ENCODE data around the gene SERBP1.
"Not testable (repeated sequence)": the region's sequence is repeated elsewhere in the genome, so short reads cannot be mapped to it uniquely, and the experiment has no call there.

SERBP1 gene

DNA sequence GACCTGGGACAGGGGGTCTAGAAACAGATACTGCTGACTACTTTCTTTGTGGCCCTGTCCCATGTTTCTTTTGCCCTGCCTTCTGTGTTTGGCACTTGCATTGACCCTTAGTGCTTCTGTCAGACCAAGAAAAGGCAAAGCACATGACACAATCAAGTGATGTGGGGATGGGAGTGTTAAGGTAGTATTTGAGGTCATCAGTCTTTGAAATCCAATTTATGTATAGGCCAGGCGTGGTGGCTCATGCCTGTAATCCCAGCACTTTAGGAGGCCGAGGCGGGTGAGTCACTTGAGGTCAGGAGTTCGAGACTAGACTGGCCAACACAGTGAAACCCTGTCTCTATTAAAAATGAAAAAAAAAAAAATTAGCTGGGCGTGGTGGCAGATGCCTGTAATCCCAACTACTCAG, 26.0 kb downstream of the SERBP1 start:
- DNase-seq = no peak

DNA sequence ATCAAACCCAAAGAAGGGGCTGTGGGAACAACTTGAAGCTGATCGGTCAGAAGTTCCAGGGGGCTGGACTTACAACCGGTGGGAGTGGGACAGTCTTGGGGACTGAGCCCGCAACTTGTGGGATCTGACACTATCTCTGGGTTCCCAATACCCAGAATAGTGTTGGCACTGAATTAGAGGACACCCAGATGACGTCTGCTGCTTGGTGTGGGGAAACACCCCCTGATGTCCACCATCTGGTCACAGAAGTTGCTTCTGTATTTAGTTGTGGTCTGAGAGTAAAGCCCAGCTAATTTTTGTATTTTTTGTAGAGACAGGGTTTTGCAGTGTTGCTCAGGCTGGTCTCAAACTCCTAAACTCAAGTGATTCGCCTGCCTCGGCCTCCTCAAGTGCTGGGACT, 28.8 kb downstream of the SERBP1 start:
- DNase-seq = no peak

DNA sequence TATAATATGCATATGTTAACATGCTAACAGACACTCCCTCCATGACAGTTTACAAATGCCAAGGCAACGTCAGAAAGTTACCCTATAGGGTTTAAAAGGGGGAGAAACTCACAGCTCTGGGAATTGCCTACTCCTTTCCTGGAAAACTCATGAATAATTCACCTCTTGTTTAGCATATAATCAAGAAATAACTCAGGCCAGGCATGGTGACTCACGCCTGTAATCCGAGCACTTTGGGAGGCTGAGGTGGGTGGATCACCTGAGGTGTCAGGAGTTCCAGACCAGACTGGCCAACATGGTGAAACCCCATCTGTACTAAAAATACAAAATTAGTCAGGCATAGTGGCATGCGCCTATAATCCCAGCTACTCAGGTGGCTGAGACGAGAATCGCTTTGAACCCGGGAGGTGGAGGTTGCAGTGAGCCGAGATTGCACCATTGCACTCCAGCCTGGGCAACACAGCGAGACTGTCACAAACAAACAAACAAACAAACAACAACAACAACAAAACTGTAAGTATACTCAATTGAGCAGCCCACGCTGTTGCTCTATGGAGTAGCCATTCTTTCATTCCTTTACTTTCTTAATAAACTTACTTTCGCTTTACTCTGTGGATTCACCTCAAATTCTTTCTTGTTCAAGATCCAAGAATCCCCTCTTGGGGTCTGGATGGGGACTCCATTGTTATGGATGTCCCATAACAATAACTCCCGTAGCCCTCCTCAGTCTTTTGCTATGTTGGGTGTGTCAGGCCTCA, 30.0 kb downstream of the SERBP1 start:
- DNase-seq = not testable (repeated sequence)

DNA sequence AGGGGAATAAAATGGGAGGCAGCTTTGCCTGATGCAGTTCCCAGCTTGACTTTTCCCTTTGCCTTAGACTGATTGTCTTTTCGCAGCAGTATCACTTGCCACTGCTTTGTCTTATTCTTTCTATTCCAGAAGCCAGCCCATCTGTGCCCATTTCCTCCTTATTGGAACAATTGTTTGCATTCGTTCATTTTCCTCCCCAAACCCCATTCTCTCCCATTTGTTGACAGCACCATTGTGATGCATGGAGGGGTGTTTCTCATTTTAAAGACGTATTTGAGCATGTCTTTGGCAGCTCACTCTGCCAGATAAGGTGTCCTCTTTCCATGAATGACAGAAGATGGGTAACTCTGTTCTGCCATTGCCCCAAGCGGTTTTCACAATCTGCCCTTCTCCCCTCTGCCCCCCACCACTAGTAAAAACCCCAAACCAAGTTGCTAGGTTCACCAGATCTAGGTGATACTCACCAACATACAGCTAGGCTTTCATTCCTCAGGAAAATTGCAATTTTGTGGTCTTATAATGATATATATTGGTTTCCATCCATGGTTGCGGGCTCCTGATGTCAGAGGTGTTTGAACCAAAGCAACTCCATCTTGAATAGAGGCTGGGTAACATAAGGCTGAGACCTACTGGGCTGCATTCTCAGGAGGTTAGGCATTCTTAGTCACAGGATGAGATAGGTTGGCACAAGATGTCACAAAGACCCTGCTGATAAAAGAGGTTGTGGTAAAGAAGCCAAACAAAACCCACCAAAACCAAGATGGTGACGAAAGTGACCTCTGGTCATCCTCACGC, 30.8 kb downstream of the SERBP1 start:
- DNase-seq = no peak

DNA sequence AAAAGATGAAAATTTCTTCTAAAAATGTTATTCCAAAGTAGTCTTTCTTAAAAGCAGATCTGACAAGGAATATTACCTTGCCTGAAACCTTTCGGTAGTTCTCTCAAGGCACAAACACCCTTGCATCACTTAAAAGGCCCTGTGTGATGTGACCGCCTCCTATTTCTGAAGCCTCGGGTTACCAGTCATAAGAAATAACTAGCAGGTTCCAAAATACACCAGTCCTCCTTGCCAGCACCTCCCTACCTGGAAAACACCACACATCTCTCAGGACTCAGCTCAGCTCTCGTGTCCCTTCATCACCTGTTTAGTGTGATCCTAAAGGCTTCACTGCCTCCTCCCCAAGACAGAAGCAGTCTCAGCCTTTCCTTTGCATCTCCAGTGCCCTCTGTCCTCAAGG, 35.7 kb downstream of the SERBP1 start:
- DNase-seq = no peak

DNA sequence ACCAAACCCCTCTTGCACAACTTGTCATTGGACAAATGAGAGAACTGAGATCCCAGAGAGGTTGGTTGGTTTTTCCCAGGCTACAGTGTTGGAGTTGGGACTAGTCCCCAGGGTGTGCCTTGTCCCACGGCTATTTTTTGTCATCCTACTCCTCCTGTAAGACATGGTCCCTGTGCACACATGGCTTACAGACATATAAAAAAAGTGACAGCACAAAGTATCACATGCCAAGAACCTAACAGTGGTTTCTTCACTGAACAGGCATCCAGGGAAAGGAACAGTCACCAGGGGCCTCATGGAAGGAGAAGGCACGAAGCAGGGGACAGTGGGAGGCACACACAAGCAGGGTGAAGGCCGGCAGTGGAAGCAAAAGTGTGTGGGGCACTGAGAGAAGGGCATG, 36.5 kb downstream of the SERBP1 start:
- DNase-seq = no peak

DNA sequence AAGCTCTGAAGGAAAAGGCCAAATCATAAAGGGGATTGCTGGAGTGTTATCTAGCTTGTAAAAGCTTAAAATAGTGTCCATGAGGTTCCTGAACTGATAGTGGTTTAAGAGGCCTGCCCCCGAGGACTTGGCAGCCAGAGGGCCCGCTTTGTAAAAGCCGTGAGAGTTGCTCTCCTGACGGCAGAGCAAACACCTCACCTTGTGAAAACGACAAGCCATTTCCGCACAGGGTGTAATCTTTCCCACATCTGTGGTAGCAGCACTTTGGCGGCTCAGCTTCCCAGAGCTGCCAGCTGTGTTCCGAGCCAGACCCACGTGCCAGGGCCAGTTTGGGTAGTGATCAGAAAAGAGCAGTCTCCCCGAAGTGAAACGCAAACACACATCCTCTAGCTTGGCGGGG, 37.0 kb downstream of the SERBP1 start:
- DNase-seq = no peak

DNA sequence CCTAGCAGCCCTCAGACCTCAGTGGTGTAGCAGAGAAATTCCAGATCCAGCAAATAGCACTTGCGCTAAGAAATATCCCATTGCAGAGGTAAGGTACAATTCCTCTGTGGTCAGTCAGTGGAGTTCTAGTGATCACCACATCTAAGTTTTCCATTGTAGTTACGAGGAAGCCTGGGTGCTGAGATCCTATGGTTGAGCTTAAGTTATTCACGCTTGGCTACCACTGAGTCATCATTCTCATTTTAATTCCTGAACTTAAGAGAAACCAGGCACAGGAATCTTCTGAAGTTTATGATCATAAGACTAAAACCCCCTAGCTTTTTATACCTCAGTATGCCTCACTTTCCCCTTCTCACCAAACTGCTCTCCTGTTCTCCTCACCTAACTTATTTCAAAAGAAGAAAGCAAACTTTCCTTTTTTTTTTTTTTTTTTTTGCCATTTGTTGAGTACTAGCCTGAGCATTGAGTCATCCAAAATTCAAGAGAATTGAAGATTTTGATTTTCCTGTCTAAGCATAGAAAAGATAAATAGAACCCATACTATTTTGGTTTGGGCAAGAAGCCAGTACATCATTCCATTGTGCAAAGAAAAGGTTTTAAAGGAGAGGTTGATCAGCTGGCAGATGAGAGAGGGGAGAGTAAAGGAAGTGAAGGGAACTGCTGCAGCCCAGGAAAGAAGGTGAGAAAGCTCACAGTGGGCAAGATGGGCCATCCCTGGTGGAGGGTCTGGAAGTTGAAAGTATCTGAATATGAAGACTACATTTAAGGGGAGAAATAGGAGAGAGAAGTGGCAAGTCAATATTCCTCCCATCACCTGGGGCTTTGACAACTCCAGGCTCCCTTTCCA, 39.9 kb downstream of the SERBP1 start:
- no peak for DNase-seq

DNA sequence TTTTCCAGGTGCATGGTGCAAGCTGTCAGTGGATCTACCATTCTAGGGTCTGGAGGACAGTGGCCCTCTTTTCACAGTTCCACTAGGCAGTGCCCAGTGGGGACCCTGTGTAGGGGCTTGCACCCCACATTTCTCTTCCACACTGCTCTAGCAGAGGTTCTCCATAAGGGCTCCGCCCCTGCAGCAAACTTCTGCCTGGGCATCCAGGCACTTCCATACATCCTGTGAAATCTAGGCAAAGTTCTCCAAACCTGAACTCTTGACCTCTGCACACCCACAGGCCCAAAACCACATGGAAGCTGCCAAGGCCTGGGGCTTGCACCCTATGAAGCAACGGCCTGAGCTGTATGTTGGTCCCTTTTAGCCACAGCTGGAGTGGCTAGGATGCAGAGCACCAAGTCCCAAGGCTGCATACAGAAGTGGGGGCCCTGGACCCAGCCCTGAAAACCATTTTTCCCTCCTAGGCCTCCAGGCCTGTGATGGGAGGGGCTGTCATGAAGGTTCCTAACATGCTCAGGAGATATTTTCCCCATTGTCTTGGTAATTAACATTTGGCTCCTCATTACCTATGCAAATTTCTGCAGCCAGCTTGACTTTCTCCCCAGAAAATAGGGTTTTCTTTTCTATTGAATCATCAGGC, 46.1 kb downstream of the SERBP1 start:
- no peak for DNase-seq

DNA sequence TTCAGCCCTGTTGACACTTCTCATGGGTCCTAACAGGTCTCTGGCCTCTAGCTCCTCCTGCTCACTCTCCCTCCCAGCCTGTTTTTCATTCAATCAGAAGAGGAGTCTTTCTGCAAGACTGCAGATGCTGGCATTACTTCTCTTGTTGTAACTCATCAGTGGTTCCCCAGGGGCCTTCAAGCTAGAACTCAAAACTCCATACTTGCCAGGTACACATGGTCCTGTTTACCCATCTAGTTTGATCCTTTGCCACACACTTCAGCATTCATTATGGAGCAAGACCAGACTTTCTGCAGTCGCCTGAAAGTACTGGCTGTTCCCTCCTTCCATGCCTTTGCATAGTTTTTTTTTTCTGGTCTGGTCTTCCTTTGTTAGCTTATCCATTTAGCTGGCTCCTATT, 47.9 kb downstream of the SERBP1 start:
- no peak for DNase-seq

DNA sequence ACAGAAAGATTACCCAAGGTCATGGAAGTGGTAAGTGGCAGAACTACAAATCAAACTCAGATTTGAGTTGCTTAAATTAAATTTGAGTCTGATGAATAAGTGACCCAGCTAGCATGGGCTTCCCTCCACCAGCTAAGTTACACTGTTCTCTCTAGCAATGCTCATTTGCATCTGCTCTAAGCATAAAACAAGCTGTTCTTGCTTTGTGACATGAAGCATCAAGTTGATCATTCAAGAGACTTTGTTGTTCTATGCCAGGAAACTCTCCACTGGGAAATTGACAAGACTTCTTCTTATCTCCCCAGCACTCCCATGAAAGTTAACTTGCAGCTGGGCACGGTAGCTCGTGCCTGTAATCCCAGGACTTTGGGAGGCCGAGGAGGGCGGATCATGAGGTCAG, 49.0 kb downstream of the SERBP1 start:
- no peak for DNase-seq

DNA sequence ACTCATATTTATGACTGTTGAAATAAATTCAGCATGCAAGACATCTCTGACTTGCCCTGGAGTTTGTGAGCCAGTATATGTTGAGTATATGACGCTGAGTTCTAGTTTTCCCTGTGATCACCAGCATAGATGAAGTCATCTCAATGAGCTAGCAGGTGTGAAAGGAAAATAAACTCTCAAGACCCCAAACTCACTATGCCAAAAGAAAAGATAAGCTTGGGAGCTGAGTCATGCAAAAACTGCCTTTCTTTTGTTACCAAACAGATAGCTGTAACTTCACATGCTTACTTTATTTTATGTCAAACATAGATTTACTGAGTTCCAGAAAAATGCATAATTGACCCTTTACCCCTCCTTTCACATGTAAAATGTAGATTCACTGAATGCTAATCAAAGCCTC, 52.9 kb downstream of the SERBP1 start:
- no peak for DNase-seq

DNA sequence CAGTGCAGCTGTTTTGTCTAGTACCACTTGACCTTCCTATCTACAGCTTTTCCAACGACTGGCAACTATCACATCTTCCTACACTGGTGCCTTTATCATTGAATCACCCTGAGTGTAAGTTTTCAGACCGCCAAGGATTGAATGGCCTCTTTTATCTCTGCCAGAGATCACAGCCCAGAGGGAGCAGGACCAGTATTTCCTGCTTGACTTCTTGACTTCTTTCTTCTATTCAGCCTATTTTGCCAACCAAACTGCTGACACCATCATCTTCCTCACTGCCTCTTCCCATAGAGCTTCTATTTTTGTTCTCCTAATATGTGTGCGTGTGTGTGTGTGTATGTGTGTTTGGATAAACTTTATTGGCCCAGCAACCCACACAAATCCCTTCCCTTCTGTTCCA, 53.8 kb downstream of the SERBP1 start:
- no peak for DNase-seq

DNA sequence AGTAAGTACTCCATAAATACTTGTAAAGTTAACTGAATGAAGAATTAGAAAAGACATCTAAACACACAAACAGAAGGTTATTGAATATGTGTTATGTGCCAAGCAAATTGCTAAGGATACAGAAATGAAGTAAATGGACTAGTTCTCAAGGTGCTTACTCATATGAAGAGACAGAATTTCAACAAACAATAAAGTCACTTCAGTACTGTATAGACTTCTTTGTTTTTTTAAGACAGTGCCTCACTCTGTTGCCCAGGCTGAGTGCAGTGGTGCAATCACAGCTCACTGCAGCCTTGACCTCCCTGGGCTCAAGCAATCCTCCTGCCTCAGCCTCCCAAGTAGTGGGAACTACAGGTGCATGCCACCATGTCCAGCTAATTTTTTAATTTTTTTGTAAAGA, 57.3 kb downstream of the SERBP1 start:
- DNase-seq = no peak

DNA sequence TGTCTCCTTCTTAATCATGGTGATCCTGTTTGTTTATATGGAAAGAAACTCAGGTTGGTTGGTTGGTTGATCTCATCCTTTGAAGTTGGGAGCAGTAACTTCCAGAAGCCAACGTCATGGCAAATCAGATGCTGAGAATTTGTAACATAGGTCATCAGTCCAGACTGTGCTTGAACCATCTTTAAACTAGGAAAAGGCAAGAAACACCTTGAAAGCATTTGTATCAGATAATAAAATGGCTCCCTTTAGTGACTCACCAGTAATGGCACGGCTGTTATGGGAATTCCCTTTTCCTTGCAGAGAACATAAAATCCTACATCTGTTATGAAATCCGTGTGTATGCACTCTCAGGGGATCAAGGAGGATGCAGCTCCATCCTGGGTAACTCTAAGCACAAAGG, 58.1 kb downstream of the SERBP1 start:
- DNase-seq = no peak

DNA sequence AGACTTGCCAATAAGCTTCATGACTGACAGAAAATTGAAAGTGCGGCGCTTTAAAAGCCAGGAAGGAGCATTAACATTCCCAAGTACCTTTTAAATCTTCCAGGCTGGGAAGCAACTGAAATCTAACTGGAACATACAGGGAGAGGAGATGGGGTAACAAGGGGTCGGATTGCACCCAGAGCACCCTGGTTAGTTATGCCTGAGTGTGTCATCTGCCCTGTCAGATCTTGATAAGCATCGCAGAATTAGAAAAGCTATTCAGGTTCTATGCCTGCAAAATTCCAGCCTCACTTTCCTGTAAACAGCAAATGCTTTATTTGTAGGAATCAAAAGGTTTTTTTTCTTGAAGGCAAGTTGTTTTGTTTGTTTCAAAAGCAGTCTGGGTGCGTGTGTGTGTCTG, 58.5 kb downstream of the SERBP1 start:
- peak; percentile 26 for DNase-seq

DNA sequence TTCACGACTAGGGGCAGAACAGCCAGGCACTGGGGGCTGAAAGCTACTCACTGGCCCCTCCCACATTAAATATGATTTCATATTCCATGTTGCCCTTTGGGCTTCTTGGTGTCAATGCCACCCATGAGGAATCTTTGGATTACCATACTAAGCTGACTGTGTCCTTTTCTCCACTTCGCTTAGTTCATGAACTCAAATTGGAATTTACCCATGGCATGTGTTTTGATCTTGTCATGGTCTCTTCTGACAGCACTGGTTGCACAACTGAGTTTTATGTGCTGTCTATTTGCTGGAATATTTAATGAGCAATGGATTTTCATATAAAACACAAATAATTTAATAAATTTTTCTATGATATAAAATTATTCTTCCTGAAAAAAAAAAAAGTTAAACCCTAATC, 59.2 kb downstream of the SERBP1 start:
- DNase-seq = no peak

DNA sequence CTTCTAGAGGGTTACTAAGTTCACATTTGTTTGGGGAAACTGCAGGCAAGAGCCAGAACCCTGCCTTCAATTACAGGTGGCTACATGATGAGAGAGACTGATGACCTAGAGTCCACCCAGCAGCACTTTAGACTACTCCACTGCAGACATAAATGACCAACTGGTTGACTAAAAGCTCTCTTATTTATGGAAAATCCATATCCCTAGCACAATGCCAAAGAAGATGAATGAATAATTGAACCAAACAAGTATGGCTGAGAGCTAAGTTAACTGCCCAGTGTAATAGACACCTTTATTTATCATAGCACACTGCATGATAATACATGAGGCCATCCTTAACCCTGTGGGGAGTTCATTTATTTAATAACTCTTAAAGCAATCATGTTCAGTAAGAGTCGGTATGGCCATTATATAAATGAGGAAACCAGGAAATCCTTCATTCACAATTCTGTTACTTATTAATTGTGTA, 62.1 kb downstream of the SERBP1 start:
- no peak for DNase-seq

DNA sequence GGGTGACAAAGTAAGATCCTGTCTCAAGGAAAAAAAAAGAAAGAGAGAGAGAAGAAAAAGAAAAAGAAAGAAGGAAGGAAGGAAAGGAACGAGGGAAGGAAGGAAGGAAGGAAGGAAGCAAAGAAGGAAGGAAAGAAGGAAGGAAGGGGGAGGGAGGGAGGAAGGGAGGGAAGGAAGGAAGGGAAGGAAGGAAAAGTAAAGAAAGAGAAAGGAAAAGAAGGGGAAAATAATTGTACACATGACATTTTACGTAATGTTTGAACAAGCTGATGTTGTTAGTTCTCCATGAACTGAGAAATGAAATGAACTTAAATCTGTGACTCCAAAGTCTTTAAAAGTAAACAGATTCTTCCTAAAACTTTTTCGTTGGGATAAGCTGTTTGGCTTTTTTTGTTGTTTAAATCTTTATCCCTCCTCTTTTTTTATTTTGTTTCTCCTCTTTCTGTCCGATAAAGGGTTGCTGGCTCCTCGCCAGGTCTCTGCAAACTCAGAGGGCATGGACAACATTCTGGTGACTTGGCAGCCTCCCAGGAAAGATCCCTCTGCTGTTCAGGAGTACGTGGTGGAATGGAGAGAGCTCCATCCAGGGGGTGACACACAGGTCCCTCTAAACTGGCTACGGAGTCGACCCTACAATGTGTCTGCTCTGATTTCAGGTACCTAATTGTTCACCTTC, 62.7 kb downstream of the SERBP1 start:
- no peak for DNase-seq

DNA sequence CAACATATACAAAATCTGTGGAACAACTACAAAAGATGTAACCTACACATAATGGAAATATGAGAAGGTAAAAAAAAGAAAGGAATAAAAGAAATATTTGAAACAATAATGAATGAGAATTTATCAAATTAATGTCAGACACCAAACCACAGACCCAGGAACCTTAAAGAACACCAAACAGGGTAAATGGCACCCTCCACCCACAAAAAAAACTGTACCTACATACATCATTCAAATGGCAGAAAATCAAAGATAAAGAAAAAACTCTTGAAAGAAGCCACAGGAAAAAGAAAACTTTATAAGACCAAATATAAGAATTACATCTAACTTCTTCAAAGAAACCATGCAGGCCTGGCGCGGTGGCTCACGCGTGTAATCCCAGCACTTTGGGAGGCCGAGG, 68.6 kb downstream of the SERBP1 start:
- DNase-seq = no peak

DNA sequence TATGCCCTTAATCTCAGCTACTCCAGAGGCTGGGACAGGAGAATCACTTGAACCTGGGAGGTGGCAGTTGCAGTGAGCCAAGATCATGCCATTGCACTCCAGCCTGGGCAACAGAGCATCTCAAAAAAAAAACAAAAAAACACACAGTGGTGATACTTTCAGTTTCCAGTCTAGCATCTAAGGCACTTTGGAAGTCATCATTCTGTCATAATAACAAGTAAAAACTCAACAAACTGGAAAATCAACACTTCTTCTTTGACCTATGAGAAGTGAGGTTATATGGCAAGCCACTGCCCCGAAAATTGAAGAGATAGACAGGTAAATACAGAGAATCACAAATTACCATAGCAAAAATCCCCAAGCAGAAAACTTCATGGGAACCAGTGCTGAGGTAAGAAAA, 70.6 kb downstream of the SERBP1 start:
- DNase-seq = no peak

Measured in NCI-H526 treated with DMSO at 0.1 percent for 48 hours (cell line).